HepG2 (cell line): ENCODE results near the gene SEPHS1. TPM values are rescaled to one million over a fixed set of nuclear protein-coding genes. Genes with fewer than 3 reads are reported as not detected.
A peak's percentile ranks its signal among the peaks of the same experiment; 100 is the strongest.

Experiments
- ATAC-seq: fragments of 200-7000 bp; cut with Tn5 transposase; 3 replicates; pipeline ENCODE4 v1.9.1; 2020; ENCODE audit warnings: mild to moderate bottlenecking, moderate library complexity
- BruUV-seq: library from RNA; stranded (reverse); fragments of 400-500 nt; replicated peaks from 2 replicates; lab custom pipeline; 2021; lab: Mats Ljungman, UMichigan
- CTCF ChIA-PET: fragments of 300-600 bp; formaldehyde crosslinking; extraction: SDS; loops from one replicate; lab custom pipeline; 2021; ENCODE audit warnings: low total read pairs, inconsistent platforms, low intra/inter-chr PET ratio; lab: Yijun Ruan, JAX
- POLR2A ChIA-PET: fragments of 350-600 bp; sonication (Branson Sonifier 250); formaldehyde crosslinking; loops from one replicate; lab custom pipeline; 2020; ENCODE audit warnings: antibody characterized with exemption, inconsistent platforms; lab: Yijun Ruan, JAX
- DNase-seq: peaks from one replicate; pipeline ENCODE4 v3.0.0-alpha.2; 2015; ENCODE audit warnings: low spot score
- FAIRE-seq: peaks from 3 replicates; lab custom pipeline; 2011; peaks lifted over from hg19 to GRCh38; lab: Jason Lieb, UNC
- H2AFZ ChIP-seq: one replicate; pipeline ENCODE4 v1.6.1; 2011; ENCODE audit warnings: low read length, inconsistent platforms
- H3K27ac ChIP-seq: fragments of 300-600 bp; 3 replicates; pipeline ENCODE4 v1.8.0; 2011; ENCODE audit warnings: mixed run types, mild to moderate bottlenecking, mixed read lengths, low read length, inconsistent platforms; ENCODE audit not compliant: insufficient read depth; ENCODE audit errors: extremely low read length
- H3K27me3 ChIP-seq, 2 experiments: fragments of 200-600 bp in 1 of 2; 2 replicates in 1 of 2; 3 replicates in 1 of 2; pipeline versions ENCODE4 v1.6.0 to v1.8.0; 2011; ENCODE audit warnings: low read length in 2 of 2, mild to moderate bottlenecking in 2 of 2, moderate library complexity in 2 of 2, inconsistent platforms in 1 of 2; ENCODE audit not compliant: insufficient read depth in 2 of 2, control insufficient read depth in 1 of 2
- H3K36me3 ChIP-seq, 2 experiments: fragments of 200-600 bp in 1 of 2; replicated peaks in 1 of 2; 2 replicates in 1 of 2; 3 replicates in 1 of 2; pipeline versions ENCODE4 v1.5.1 to v1.8.0; 2011; ENCODE audit warnings: low read length in 2 of 2, inconsistent platforms in 1 of 2; ENCODE audit not compliant: insufficient read depth in 2 of 2, control insufficient read depth in 1 of 2
- H3K4me1 ChIP-seq: 2 replicates; pipeline ENCODE4 v1.5.1; 2012; ENCODE audit warnings: low read length, inconsistent platforms; ENCODE audit not compliant: insufficient read depth
- H3K4me2 ChIP-seq: 2 replicates; pipeline ENCODE4 v1.6.0; 2011; ENCODE audit warnings: low read depth, low read length, inconsistent platforms
- H3K4me3 ChIP-seq, 3 experiments: fragments of 200-600 bp in 1 of 3; sonication (generic), shearing (Covaris generic) in 1 of 3; replicated peaks in 1 of 3; 2 replicates each; pipeline ENCODE4 v1.5.1; 2011 to 2016; ENCODE audit warnings: low read length in 3 of 3, inconsistent platforms in 2 of 3, low read depth in 2 of 3, mild to moderate bottlenecking in 2 of 3, control low read depth in 1 of 3, mixed read lengths in 1 of 3; ENCODE audit not compliant: insufficient read depth in 1 of 3
- H3K79me2 ChIP-seq: one replicate; pipeline ENCODE4 v1.6.1; 2011; ENCODE audit warnings: low read length, inconsistent platforms; ENCODE audit not compliant: insufficient read depth
- H3K9ac ChIP-seq: 2 replicates; pipeline ENCODE4 v1.6.0; 2011; ENCODE audit warnings: mild to moderate bottlenecking, low read depth, low read length, inconsistent platforms; ENCODE audit not compliant: insufficient read depth
- H3K9me3 ChIP-seq: 2 replicates; pipeline ENCODE4 v1.5.1; 2012; ENCODE audit warnings: mild to moderate bottlenecking, low read length
- H4K20me1 ChIP-seq: 2 replicates; pipeline ENCODE4 v1.6.0; 2011; ENCODE audit warnings: inconsistent platforms, mild to moderate bottlenecking, low read length, moderate library complexity; ENCODE audit not compliant: insufficient read depth
- HDAC2 ChIP-seq: sonication (generic); formaldehyde crosslinking; IDR thresholded peaks from 2 replicates; pipeline ENCODE4 v1.4.0; 2020; ENCODE audit warnings: missing genetic modification reagents
- HOXA3 ChIP-seq: sonication (generic); formaldehyde crosslinking; IDR thresholded peaks from 2 replicates; pipeline ENCODE4 v1.5.0; 2020; ENCODE audit warnings: missing genetic modification reagents
- MIER2 ChIP-seq: IDR thresholded peaks from 2 replicates; pipeline ENCODE4 v1.6.1; 2016; ENCODE audit warnings: missing biosample characterization, missing genetic modification reagents
- MYC ChIP-seq: sonication (generic); formaldehyde crosslinking; IDR thresholded peaks from 2 replicates; pipeline ENCODE4 v1.9.0; 2021; ENCODE audit warnings: missing genetic modification reagents, borderline replicate concordance
- RARG ChIP-seq: sonication (generic); formaldehyde crosslinking; IDR thresholded peaks from 2 replicates; pipeline ENCODE4 v1.4.0; 2020; ENCODE audit warnings: low read depth, mild to moderate bottlenecking, missing genetic modification reagents
- SALL1 ChIP-seq: sonication (generic); formaldehyde crosslinking; IDR thresholded peaks from 2 replicates; pipeline ENCODE4 v1.8.0; 2022; ENCODE audit warnings: mild to moderate bottlenecking, missing genetic modification reagents
- SYNCRIP ChIP-seq: fragments of 200-400 bp; formaldehyde crosslinking; IDR thresholded peaks from 2 replicates; pipeline ENCODE4 v1.6.1; 2018; ENCODE audit warnings: mild to moderate bottlenecking, low read depth, low read length; ENCODE audit not compliant: insufficient read depth
- THAP11 ChIP-seq: IDR thresholded peaks from 2 replicates; pipeline ENCODE4 v1.6.1; 2016; ENCODE audit warnings: missing biosample characterization, missing genetic modification reagents
- TOPORS ChIP-seq: sonication (generic); formaldehyde crosslinking; IDR thresholded peaks from 2 replicates; pipeline ENCODE4 v1.8.0; 2023; ENCODE audit warnings: mild to moderate bottlenecking, missing genetic modification reagents
- ZKSCAN8 ChIP-seq: IDR thresholded peaks from 2 replicates; pipeline ENCODE4 v1.6.1; 2016; ENCODE audit warnings: borderline replicate concordance, missing genetic modification reagents, missing compliant biosample characterization
- ZNF17 ChIP-seq: sonication (generic); formaldehyde crosslinking; IDR thresholded peaks from 2 replicates; pipeline ENCODE4 v1.5.0; 2020; ENCODE audit warnings: mild to moderate bottlenecking, missing genetic modification reagents
- ZNF501 ChIP-seq: sonication (generic); formaldehyde crosslinking; IDR thresholded peaks from 2 replicates; pipeline ENCODE4 v1.5.1; 2020; ENCODE audit warnings: mild to moderate bottlenecking, moderate library complexity, missing genetic modification reagents
- ZNF552 ChIP-seq: sonication (generic); formaldehyde crosslinking; IDR thresholded peaks from 2 replicates; pipeline ENCODE4 v1.9.0; 2022; ENCODE audit warnings: missing genetic modification reagents, mild to moderate bottlenecking, borderline replicate concordance
- whole genome bisulfite sequencing: methylation state at CpG from one replicate; pipeline ENCODE4 v1.1.6; 2017; ENCODE audit warnings: low lambda C conversion rate; 5-methylcytosine and 5-hydroxymethylcytosine counted together
- in situ Hi-C: cut with HindIII; loops from 2 replicates; pipeline ENCODE4 v1.10.0; 2017; ENCODE audit warnings: low pct_unique_long_range_greater_than_20kb; ENCODE audit not compliant: extremely low pct_ligation_motif_present
- intact Hi-C: fragments of 100-400 bp; cut with micrococcal nuclease; formaldehyde crosslinking; loops from one replicate; pipeline ENCODE4 v1.10.0; 2022; ENCODE audit not compliant: unreplicated experiment
- polyA plus RNA-seq, 8 experiments: library from polyadenylated mRNA; depleted of rRNA in 3 of 8; stranded (reverse) in 7 of 8; unstranded in 1 of 8; fragments of >200 nt; fragmentation: Illumina TruSeq in 4 of 8; extraction: Trizol in 4 of 8; gene quantifications; 2 replicates each; pipeline versions ENCODE4 v1.2.1 to v1.2.3, GENCODE V29; 2011 to 2016; ENCODE audit warnings: low read depth in 4 of 8, missing spikeins in 1 of 8, mixed read lengths in 1 of 8; ENCODE audit not compliant: insufficient read depth in 1 of 8
- total RNA-seq, 5 experiments: library from RNA; depleted of rRNA; stranded (reverse); fragments of >200 nt; fragmentation: Illumina TruSeq; extraction: Trizol; gene quantifications; 2 replicates each; pipeline ENCODE4 v1.2.3, GENCODE V29; 2016; ENCODE audit warnings: low read depth in 1 of 5
- TF ChIP-seq, protein P1 (sequence below): sonication (generic); formaldehyde crosslinking; IDR thresholded peaks from 2 replicates; pipeline ENCODE4 v1.5.0; 2020; ENCODE audit warnings: mild to moderate bottlenecking, missing genetic modification reagents
- TF ChIP-seq, protein P2 (sequence below): sonication (generic); formaldehyde crosslinking; IDR thresholded peaks from 2 replicates; pipeline ENCODE4 v1.8.0; 2023; ENCODE audit warnings: mild to moderate bottlenecking, missing genetic modification reagents
- TF ChIP-seq, protein P3 (sequence below): sonication (generic); formaldehyde crosslinking; IDR thresholded peaks from 2 replicates; pipeline ENCODE4 v1.4.0; 2020; ENCODE audit warnings: mild to moderate bottlenecking, missing genetic modification reagents, borderline replicate concordance
- TF ChIP-seq, protein P4 (sequence below): sonication (generic); formaldehyde crosslinking; conservative IDR thresholded peaks from 2 replicates; pipeline ENCODE4 v1.4.0; 2020; ENCODE audit warnings: missing genetic modification reagents

The SEPHS1 gene
- total and polyA plus RNA-seq, 2 of the 13 experiments (the other 11 are each of a cell fraction or from before 2014, with no cell fraction given), result 57.8 to 61.5 TPM

DNA sequence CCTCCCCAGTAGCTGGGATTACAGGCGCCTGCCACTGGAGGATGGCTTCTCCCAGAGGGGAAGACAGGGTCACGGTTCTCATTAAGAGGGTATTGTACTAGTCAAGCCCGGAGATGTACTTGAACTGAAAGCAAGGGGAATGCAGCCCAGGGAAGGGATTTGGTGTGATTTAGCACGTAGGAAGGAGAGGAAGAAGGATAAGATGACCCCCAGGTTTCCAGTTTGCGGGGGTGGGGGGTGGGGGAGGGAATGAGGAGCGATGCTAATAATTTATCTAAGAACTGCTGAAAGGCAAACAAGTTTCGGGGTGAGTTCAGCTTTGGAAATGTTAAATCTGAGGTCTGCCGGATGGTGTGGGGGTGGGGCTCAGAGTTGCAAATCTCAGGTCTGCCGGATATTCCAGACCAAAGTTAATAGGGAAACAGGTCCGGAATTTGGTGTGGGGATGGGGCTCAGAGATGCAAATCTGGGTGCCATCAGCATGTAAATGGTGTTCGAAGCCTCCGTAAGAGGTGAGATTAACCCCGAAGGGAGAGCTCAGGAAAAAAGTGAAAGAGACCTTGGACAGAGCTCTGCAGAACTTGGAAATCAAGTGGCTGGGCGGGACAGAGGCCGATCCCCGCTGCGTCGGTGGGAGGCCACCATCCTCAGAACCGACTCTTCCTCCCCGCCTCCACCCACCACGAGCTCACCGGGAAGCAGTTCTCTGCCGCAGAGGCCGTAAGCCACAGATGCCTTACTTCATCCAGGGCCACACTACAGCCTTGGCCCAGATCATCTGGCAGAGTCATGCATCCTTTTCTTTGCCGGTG, 1.6 kb upstream of the SEPHS1 start:
- Histone ChIP-seq H3K9ac (peak overlapping the region; percentile 51; the same call in 1 of the 2 replicates), H3K4me1 (peaks cover 49% of the 10 kb centered on the region), H3K27ac (no peak overlapping the region), H3K9me3 (no peaks in the 10 kb centered on the region), H3K36me3 (0 out of 5 replicates have a peak, but pooled peaks cover 0 to 4% of the 10 kb centered on the region in 2 experiments), H3K4me3 (peak overlapping the region; percentile 79 to 86 (median 84)), H3K4me2 (peak overlapping the region; percentile 99), H3K79me2 (peaks cover 23% of the 10 kb centered on the region), H2AFZ (no peak overlapping the region), H4K20me1 (no peaks in the 10 kb centered on the region), H3K27me3 (peaks cover 0 to 1% of the 10 kb centered on the region in 2 experiments; a peak in 2 of 5 replicates)
- DNase-seq, result no peak
- peak; percentile 18 for ATAC-seq
- ChIA-PET CTCF (no interaction called here), POLR2A (interaction anchor here (0.9 to 2.4 kb wide), 4 partner anchors 9 to 78 kb away, joined by 3 to 8 read pairs (median 5); partner anchors contain the start of gene PHYH)
- in situ Hi-C loops, result no loop called here
- intact Hi-C loops, result loop anchor here (5.0 kb wide), 2 partner anchors 47 to 142 kb away; partner anchors contain the start of gene PHYH
- FAIRE-seq, result peak; percentile 4
- under 1% methylated on average over 14 of the region's 25 CpGs for WGBS
- no TSS peak for BruUV-seq
- peak; percentile 44 for TF ChIP-seq HOXA3 (CRISPR knock-in tag)
- peak; percentile 63 for TF ChIP-seq ZNF501 (CRISPR knock-in tag)
- TF ChIP-seq, protein P1, sequence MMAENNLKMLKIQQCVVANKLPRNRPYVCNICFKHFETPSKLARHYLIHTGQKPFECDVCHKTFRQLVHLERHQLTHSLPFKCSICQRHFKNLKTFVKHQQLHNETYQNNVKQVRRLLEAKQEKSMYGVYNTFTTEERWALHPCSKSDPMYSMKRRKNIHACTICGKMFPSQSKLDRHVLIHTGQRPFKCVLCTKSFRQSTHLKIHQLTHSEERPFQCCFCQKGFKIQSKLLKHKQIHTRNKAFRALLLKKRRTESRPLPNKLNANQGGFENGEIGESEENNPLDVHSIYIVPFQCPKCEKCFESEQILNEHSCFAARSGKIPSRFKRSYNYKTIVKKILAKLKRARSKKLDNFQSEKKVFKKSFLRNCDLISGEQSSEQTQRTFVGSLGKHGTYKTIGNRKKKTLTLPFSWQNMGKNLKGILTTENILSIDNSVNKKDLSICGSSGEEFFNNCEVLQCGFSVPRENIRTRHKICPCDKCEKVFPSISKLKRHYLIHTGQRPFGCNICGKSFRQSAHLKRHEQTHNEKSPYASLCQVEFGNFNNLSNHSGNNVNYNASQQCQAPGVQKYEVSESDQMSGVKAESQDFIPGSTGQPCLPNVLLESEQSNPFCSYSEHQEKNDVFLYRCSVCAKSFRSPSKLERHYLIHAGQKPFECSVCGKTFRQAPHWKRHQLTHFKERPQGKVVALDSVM (CRISPR knock-in tag), result peak; percentile 70
- no peak for TF ChIP-seq ZNF17 (CRISPR knock-in tag)
- TF ChIP-seq SYNCRIP, result no peak
- no peak for TF ChIP-seq ZNF552
- no peak for TF ChIP-seq ZKSCAN8 (CRISPR knock-in tag)
- TF ChIP-seq THAP11, result no peak
- no peak for TF ChIP-seq RARG (CRISPR knock-in tag)
- no peak for TF ChIP-seq TOPORS (CRISPR knock-in tag)
- TF ChIP-seq, protein P2, sequence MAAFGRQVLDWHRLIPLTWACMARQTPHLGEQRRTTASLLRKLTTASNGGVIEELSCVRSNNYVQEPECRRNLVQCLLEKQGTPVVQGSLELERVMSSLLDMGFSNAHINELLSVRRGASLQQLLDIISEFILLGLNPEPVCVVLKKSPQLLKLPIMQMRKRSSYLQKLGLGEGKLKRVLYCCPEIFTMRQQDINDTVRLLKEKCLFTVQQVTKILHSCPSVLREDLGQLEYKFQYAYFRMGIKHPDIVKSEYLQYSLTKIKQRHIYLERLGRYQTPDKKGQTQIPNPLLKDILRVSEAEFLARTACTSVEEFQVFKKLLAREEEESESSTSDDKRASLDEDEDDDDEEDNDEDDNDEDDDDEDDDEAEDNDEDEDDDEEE, result no peak
- TF ChIP-seq, protein P3, sequence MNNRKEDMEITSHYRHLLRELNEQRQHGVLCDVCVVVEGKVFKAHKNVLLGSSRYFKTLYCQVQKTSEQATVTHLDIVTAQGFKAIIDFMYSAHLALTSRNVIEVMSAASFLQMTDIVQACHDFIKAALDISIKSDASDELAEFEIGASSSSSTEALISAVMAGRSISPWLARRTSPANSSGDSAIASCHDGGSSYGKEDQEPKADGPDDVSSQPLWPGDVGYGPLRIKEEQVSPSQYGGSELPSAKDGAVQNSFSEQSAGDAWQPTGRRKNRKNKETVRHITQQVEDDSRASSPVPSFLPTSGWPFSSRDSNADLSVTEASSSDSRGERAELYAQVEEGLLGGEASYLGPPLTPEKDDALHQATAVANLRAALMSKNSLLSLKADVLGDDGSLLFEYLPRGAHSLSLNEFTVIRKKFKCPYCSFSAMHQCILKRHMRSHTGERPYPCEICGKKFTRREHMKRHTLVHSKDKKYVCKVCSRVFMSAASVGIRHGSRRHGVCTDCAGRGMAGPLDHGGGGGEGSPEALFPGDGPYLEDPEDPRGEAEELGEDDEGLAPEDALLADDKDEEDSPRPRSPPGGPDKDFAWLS (CRISPR knock-in tag), result no peak
- TF ChIP-seq, protein P4, sequence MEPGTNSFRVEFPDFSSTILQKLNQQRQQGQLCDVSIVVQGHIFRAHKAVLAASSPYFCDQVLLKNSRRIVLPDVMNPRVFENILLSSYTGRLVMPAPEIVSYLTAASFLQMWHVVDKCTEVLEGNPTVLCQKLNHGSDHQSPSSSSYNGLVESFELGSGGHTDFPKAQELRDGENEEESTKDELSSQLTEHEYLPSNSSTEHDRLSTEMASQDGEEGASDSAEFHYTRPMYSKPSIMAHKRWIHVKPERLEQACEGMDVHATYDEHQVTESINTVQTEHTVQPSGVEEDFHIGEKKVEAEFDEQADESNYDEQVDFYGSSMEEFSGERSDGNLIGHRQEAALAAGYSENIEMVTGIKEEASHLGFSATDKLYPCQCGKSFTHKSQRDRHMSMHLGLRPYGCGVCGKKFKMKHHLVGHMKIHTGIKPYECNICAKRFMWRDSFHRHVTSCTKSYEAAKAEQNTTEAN (CRISPR knock-in tag), result no peak
- TF ChIP-seq MIER2, result 0 out of 2 replicates have a peak, but pooled peaks have one; percentile 53
- TF ChIP-seq HDAC2, result peak; percentile 17; the same call in 1 of the 2 replicates
- TF ChIP-seq MYC (CRISPR knock-in tag), result 0 out of 2 replicates have a peak, but pooled peaks have one; percentile 36
- TF ChIP-seq SALL1, result peak; percentile 39; the same call in 1 of the 2 replicates
